Lower leg skin (tissue), 4 donors: ENCODE data around the gene RAB1B. TPM values are rescaled to one million over a fixed set of nuclear protein-coding genes. Genes with fewer than 3 reads are reported as not detected.

Source experiments
- DNase-seq, 2 donors: peaks; one replicate each; pipeline ENCODE4 v3.0.0-alpha.2; 2019; ENCODE audit warnings: low spot score in 2 of 2
- H3K4me3 ChIP-seq: fragments of 200-600 bp; sonication (generic); 2 replicates; pipeline ENCODE4 v1.5.1; 2017; ENCODE audit warnings: mild to moderate bottlenecking, low read depth; ENCODE audit not compliant: poor library complexity, severe bottlenecking
- POLR2A ChIP-seq, 2 donors: fragments of 450-650 bp; IDR thresholded peaks; one replicate each; pipeline ENCODE4 v1.6.1; 2016 to 2017; ENCODE audit warnings: antibody characterized with exemption in 2 of 2, mild to moderate bottlenecking in 1 of 2, moderate library complexity in 1 of 2
- WGBS, 2 donors: methylation state at CpG; one replicate each; pipeline ENCODE4 v1.1.5; 2018; 5-methylcytosine and 5-hydroxymethylcytosine counted together
- intact Hi-C: fragments of 100-400 bp; cut with DNase I; formaldehyde crosslinking; loops from one replicate; pipeline ENCODE4 v1.15.0; 2023; ENCODE audit warnings: low total_unique reads
- total RNA-seq, 4 donors: library from RNA; depleted of rRNA; stranded (reverse); fragments of >200 nt; gene quantifications; one replicate each; pipeline ENCODE4 v1.1.0, GENCODE V29; 2016
- TF ChIP-seq, protein P1 (sequence below), 3 donors: fragments of 450-650 bp; IDR thresholded peaks; one replicate each; pipeline ENCODE4 v1.5.1; 2016; ENCODE audit warnings: antibody characterized with exemption in 3 of 3, mild to moderate bottlenecking in 3 of 3, moderate library complexity in 2 of 3

Gene RAB1B
- total RNA-seq, 4 donors from 2014 or later: 118 to 143 (median 126) TPM

DNA sequence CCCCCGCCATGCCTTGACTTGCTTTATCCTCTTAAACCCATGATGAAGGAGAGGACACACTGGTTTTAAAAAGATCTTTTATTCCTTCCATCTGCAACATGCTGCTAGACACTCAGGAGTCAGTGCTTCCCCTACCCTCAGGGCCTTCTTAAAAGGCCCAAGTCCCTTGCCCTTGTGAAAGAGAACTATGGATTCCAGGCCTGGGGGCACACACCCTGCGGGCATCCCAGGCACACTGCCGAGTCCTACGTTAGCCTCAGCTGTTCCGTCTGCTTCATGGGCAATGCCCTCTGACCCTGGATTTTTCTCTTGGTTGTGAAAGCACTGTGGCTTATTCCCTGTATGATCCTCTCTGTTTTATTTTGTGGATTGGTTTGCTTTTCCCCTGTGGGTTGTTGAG, 35.1 kb upstream of the RAB1B start:
- H3K4me3 ChIP-seq: no peak overlapping the region
- no peak for TF ChIP-seq POLR2A (IDR thresholded peaks at IDR 0.05)
- TF ChIP-seq, protein P1, sequence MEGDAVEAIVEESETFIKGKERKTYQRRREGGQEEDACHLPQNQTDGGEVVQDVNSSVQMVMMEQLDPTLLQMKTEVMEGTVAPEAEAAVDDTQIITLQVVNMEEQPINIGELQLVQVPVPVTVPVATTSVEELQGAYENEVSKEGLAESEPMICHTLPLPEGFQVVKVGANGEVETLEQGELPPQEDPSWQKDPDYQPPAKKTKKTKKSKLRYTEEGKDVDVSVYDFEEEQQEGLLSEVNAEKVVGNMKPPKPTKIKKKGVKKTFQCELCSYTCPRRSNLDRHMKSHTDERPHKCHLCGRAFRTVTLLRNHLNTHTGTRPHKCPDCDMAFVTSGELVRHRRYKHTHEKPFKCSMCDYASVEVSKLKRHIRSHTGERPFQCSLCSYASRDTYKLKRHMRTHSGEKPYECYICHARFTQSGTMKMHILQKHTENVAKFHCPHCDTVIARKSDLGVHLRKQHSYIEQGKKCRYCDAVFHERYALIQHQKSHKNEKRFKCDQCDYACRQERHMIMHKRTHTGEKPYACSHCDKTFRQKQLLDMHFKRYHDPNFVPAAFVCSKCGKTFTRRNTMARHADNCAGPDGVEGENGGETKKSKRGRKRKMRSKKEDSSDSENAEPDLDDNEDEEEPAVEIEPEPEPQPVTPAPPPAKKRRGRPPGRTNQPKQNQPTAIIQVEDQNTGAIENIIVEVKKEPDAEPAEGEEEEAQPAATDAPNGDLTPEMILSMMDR (IDR thresholded peaks at IDR 0.05): no peak
- intact Hi-C loops: no loop called here
- no peak for DNase-seq
- WGBS, 2 donors: 82 to 91% methylated on average over 5 of the region's 5 CpGs

DNA sequence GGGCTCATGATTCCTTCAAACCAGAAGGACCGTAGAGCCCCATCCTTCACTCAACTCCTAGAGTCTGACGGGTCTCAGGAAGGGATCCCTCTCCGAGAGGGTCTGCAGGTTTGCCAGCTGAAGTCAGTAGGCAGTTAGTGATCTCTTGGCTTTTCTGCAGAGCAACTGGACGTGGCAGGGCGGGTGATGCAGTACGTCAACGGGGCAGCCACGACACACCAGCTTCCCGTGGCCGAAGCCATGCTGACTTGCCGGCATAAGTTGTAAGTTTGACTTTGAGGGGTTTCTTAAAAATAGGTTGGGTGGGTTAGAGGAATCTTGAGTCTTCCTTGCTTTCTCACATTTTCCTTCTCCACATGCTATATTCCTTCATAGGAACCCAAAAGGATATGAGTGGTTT, 33.3 kb upstream of the RAB1B start:
- intact Hi-C loops: no loop called here
- TF ChIP-seq, protein P1 (IDR thresholded peaks at IDR 0.05): no peak
- TF ChIP-seq POLR2A (IDR thresholded peaks at IDR 0.05): no peak
- H3K4me3 ChIP-seq: no peak overlapping the region
- no peak for DNase-seq
- WGBS, 2 donors: 88 to 92% methylated on average over 11 of the region's 11 CpGs

- no peak for DNase-seq
- TF ChIP-seq POLR2A (IDR thresholded peaks at IDR 0.05): no peak
- TF ChIP-seq, protein P1 (IDR thresholded peaks at IDR 0.05): no peak
- intact Hi-C loops: no loop called here
- no peak overlapping the region for H3K4me3 ChIP-seq
- WGBS, 2 donors: 92 to 93% methylated on average over 6 of the region's 6 CpGs
These were observed 30.6 kb upstream of the RAB1B start for GRCh38 chr11:66237867-66238266.

GRCh38 chr11:66238786-66239413, 29.5 kb upstream of the RAB1B start:
- no peak for TF ChIP-seq POLR2A (IDR thresholded peaks at IDR 0.05)
- TF ChIP-seq, protein P1 (IDR thresholded peaks at IDR 0.05): no peak
- 87% methylated on average over 17 of the region's 17 CpGs for WGBS, 2 donors
- H3K4me3 ChIP-seq: no peak overlapping the region
- no peak for DNase-seq
- intact Hi-C loops: no loop called here

- H3K4me3 ChIP-seq: no peak overlapping the region
- WGBS, 2 donors: 79 to 84% methylated on average over 3 of the region's 3 CpGs
- TF ChIP-seq POLR2A (IDR thresholded peaks at IDR 0.05): no peak
- TF ChIP-seq, protein P1 (IDR thresholded peaks at IDR 0.05): no peak
- intact Hi-C loops: no loop called here
- DNase-seq: no peak
These were observed 28.9 kb upstream of the RAB1B start for GRCh38 chr11:66239511-66239910.
